CD8-positive, alpha-beta memory T cell (primary cell): ENCODE data around the gene GABRE. TPM values are rescaled to one million over a fixed set of nuclear protein-coding genes. Genes with fewer than 3 reads are reported as not detected.

ENCODE experiments used
- CTCF ChIA-PET: fragments of 350-600 bp; sonication (Branson Sonifier 250); formaldehyde crosslinking; loops from one replicate; lab custom pipeline; 2021; ENCODE audit warnings: antibody characterized with exemption; lab: Charles Lee
- POLR2A ChIA-PET: fragments of 350-600 bp; sonication (Branson Sonifier 250); formaldehyde crosslinking; loops from one replicate; lab custom pipeline; 2021; ENCODE audit warnings: antibody characterized with exemption; lab: Charles Lee
- DNase-seq, 5 donors: peaks; one replicate each; pipeline versions ENCODE4 v3.0.0 to v3.0.0-alpha.2; 2020 to 2022; ENCODE audit warnings: mixed read lengths in 1 of 5
- H3K27ac ChIP-seq: one replicate; pipeline ENCODE4 v1.7.0; 2013; ENCODE audit warnings: low read depth, mild to moderate bottlenecking, low read length, moderate library complexity
- H3K27me3 ChIP-seq: 2 replicates; pipeline ENCODE4 v1.7.0; 2013; ENCODE audit warnings: low read length, mild to moderate bottlenecking; ENCODE audit not compliant: insufficient read depth, poor library complexity, severe bottlenecking
- H3K36me3 ChIP-seq: 2 replicates; pipeline ENCODE4 v1.7.0; 2013; ENCODE audit warnings: mild to moderate bottlenecking, low read length, moderate library complexity; ENCODE audit not compliant: insufficient read depth
- H3K4me1 ChIP-seq: 2 replicates; pipeline ENCODE4 v1.7.0; 2013; ENCODE audit warnings: mild to moderate bottlenecking, low read length, moderate library complexity; ENCODE audit not compliant: insufficient read depth
- H3K4me3 ChIP-seq: 2 replicates; pipeline ENCODE4 v1.7.0; 2013; ENCODE audit warnings: mild to moderate bottlenecking, low read length
- H3K9me3 ChIP-seq: 2 replicates; pipeline ENCODE4 v1.7.0; 2013; ENCODE audit warnings: mild to moderate bottlenecking, low read length
- H3K27ac Mint-ChIP-seq, 8 donors: one replicate each; pipeline ENCODE4 v1.8.0; 2020 to 2021; ENCODE audit warnings: mixed read lengths in 8 of 8, mild to moderate bottlenecking in 6 of 8, inconsistent platforms in 3 of 8, moderate library complexity in 3 of 8
- H3K27me3 Mint-ChIP-seq, 2 donors: one replicate each; pipeline ENCODE4 v1.8.0; 2020 to 2021; ENCODE audit warnings: mixed read lengths in 2 of 2, mild to moderate bottlenecking in 1 of 2, moderate library complexity in 1 of 2
- H3K36me3 Mint-ChIP-seq, 3 donors: one replicate each; pipeline ENCODE4 v1.8.0; 2020 to 2021; ENCODE audit warnings: mixed read lengths in 3 of 3, inconsistent platforms in 1 of 3, mild to moderate bottlenecking in 1 of 3
- H3K4me1 Mint-ChIP-seq, 3 donors: one replicate each; pipeline ENCODE4 v1.8.0; 2020 to 2021; ENCODE audit warnings: mixed read lengths in 3 of 3, inconsistent platforms in 1 of 3, mild to moderate bottlenecking in 1 of 3
- H3K4me3 Mint-ChIP-seq, 7 donors: one replicate each; pipeline ENCODE4 v1.8.0; 2020 to 2021; ENCODE audit warnings: mixed read lengths in 7 of 7, mild to moderate bottlenecking in 6 of 7, moderate library complexity in 4 of 7, inconsistent platforms in 2 of 7
- H3K9me3 Mint-ChIP-seq, 5 donors: one replicate each; pipeline ENCODE4 v1.8.0; 2020 to 2022; ENCODE audit warnings: mixed read lengths in 5 of 5, mild to moderate bottlenecking in 3 of 5, moderate library complexity in 2 of 5, inconsistent platforms in 1 of 5
- polyA plus RNA-seq: library from polyadenylated mRNA; unstranded; fragments of 300-500 nt; fragmentation: Illumina TruSeq; gene quantifications from one replicate; pipeline ENCODE4 v1.2.3, GENCODE V29; 2021
- total RNA-seq, 2 experiments: library from RNA; stranded (reverse); gene quantifications; one replicate each; pipeline ENCODE4 v1.2.3, GENCODE V29; 2021

GABRE gene
- total and polyA plus RNA-seq, 3 experiments from 2014 or later: not detected

- no peaks in the 10 kb centered on the region for H3K4me1 Mint-ChIP-seq
- H3K27me3 Mint-ChIP-seq: peaks cover 0 to 4% of the 10 kb centered on the region in 2 donors
- H3K27me3 ChIP-seq: no peaks in the 10 kb centered on the region
- no peak overlapping the region for H3K4me3 Mint-ChIP-seq
- no peaks in the 10 kb centered on the region for H3K36me3 ChIP-seq
- ChIA-PET POLR2A (no interaction called here), CTCF (no interaction called here)
- H3K4me1 ChIP-seq: no peaks in the 10 kb centered on the region
- no peak overlapping the region for H3K4me3 ChIP-seq
- no peaks in the 10 kb centered on the region for H3K36me3 Mint-ChIP-seq
- H3K27ac Mint-ChIP-seq: no peak overlapping the region
- no peaks in the 10 kb centered on the region for H3K9me3 ChIP-seq
- no peak overlapping the region for H3K27ac ChIP-seq
- DNase-seq: no peak
- no peaks in the 10 kb centered on the region for H3K9me3 Mint-ChIP-seq
Measured at GRCh38 chrX:151962034-151962433, 12.4 kb downstream of the GABRE start.

- no peak overlapping the region for H3K27ac ChIP-seq
- peaks cover 0 to 4% of the 10 kb centered on the region in 2 donors for H3K27me3 Mint-ChIP-seq
- no peaks in the 10 kb centered on the region for H3K4me1 ChIP-seq
- no peak for DNase-seq
- H3K4me3 ChIP-seq: no peak overlapping the region
- no peaks in the 10 kb centered on the region for H3K36me3 ChIP-seq
- POLR2A ChIA-PET: no interaction called here
- H3K27me3 ChIP-seq: no peaks in the 10 kb centered on the region
- H3K36me3 Mint-ChIP-seq: no peaks in the 10 kb centered on the region
- peaks cover 0 to 3% (median 0%) of the 10 kb centered on the region in 5 donors for H3K9me3 Mint-ChIP-seq
- CTCF ChIA-PET: no interaction called here
- no peaks in the 10 kb centered on the region for H3K4me1 Mint-ChIP-seq
- H3K27ac Mint-ChIP-seq: no peak overlapping the region
- H3K4me3 Mint-ChIP-seq: no peak overlapping the region
- H3K9me3 ChIP-seq: no peaks in the 10 kb centered on the region
Measured at GRCh38 chrX:151958101-151958500, 16.4 kb downstream of the GABRE start.

GRCh38 chrX:151954730-151955129 is 19.7 kb downstream of the GABRE start:
- Mint-ChIP-seq H3K27ac (no peak overlapping the region), H3K27me3 (peaks cover 0 to 5% of the 10 kb centered on the region in 2 donors), H3K9me3 (peaks cover 0 to 3% (median 0%) of the 10 kb centered on the region in 5 donors), H3K36me3 (no peaks in the 10 kb centered on the region), H3K4me3 (no peak overlapping the region), H3K4me1 (no peaks in the 10 kb centered on the region)
- Histone ChIP-seq H3K4me3 (no peak overlapping the region), H3K9me3 (no peaks in the 10 kb centered on the region), H3K36me3 (no peaks in the 10 kb centered on the region), H3K4me1 (no peaks in the 10 kb centered on the region), H3K27me3 (no peaks in the 10 kb centered on the region), H3K27ac (no peak overlapping the region)
- no peak for DNase-seq
- POLR2A ChIA-PET: no interaction called here
- CTCF ChIA-PET: no interaction called here

- Histone ChIP-seq H3K27me3 (no peaks in the 10 kb centered on the region), H3K9me3 (no peaks in the 10 kb centered on the region), H3K27ac (no peak overlapping the region), H3K4me3 (no peak overlapping the region), H3K36me3 (no peaks in the 10 kb centered on the region), H3K4me1 (no peaks in the 10 kb centered on the region)
- no peaks in the 10 kb centered on the region for H3K36me3 Mint-ChIP-seq
- DNase-seq: no peak
- no peaks in the 10 kb centered on the region for H3K9me3 Mint-ChIP-seq
- ChIA-PET POLR2A (no interaction called here), CTCF (no interaction called here)
- no peak overlapping the region for H3K27ac Mint-ChIP-seq
- peaks cover 0 to 6% of the 10 kb centered on the region in 2 donors for H3K27me3 Mint-ChIP-seq
- no peak overlapping the region for H3K4me3 Mint-ChIP-seq
- H3K4me1 Mint-ChIP-seq: no peaks in the 10 kb centered on the region
Measured at GRCh38 chrX:151938172-151938571, 36.3 kb downstream of the GABRE start.

DNA sequence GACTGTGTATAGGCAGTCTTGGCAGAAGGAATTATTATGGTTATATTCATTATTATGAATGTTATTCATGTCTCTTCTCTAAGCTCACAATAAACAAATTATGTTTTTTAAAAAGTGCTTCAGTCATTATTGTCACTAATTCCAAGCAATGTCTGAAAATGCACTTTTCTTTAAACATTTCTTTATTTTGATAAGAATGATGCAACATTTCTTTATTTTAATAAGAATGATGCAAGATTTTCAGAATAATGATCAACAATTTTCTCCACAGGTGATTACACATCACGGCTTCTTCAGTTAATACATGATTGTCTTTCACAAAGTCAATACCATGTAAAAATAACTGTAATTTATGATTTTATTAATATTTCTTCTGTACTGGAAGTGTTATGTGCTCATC is 39.1 kb downstream of the GABRE start:
- H3K4me1 ChIP-seq: no peaks in the 10 kb centered on the region
- H3K9me3 ChIP-seq: no peaks in the 10 kb centered on the region
- no peak overlapping the region for H3K4me3 ChIP-seq
- Mint-ChIP-seq H3K9me3 (no peaks in the 10 kb centered on the region), H3K27ac (no peak overlapping the region), H3K4me1 (no peaks in the 10 kb centered on the region), H3K4me3 (no peak overlapping the region), H3K27me3 (peaks cover 0 to 1% of the 10 kb centered on the region in 2 donors), H3K36me3 (no peaks in the 10 kb centered on the region)
- no peaks in the 10 kb centered on the region for H3K36me3 ChIP-seq
- H3K27ac ChIP-seq: no peak overlapping the region
- DNase-seq: no peak
- ChIA-PET POLR2A (no interaction called here), CTCF (no interaction called here)
- H3K27me3 ChIP-seq: no peaks in the 10 kb centered on the region

DNA sequence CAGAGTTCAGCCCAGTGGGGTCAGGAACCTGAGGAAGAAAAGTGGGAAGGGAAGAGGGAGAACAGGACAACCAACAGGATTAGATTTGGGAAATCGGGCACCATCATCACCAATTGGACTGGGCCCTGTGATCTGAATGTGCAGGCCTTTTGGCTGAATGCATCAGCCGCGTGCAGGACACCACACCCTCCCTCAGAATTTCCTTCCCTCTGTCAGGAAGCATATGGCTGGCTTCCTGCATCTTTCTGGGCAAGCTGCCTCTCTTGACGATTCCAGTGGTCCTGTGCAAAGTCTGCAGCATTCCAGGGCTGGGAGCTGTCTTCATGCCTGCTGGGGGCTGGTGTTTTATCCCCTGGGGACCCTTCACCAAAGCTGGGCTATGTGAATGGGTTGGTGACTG is 45.4 kb downstream of the GABRE start:
- H3K4me3 Mint-ChIP-seq: no peak overlapping the region

GRCh38 chrX:151923648-151924047 is 50.8 kb downstream of the GABRE start:
- H3K27me3 ChIP-seq: no peaks in the 10 kb centered on the region
- CTCF ChIA-PET: no interaction called here
- H3K4me1 Mint-ChIP-seq: no peaks in the 10 kb centered on the region
- H3K27me3 Mint-ChIP-seq: peaks cover 0 to 5% of the 10 kb centered on the region in 2 donors
- DNase-seq: no peak
- POLR2A ChIA-PET: no interaction called here
- no peak overlapping the region for H3K27ac Mint-ChIP-seq
- no peaks in the 10 kb centered on the region for H3K36me3 ChIP-seq
- H3K9me3 ChIP-seq: no peaks in the 10 kb centered on the region
- H3K4me3 ChIP-seq: no peak overlapping the region
- no peaks in the 10 kb centered on the region for H3K4me1 ChIP-seq
- no peak overlapping the region for H3K27ac ChIP-seq
- H3K36me3 Mint-ChIP-seq: no peaks in the 10 kb centered on the region
- no peaks in the 10 kb centered on the region for H3K9me3 Mint-ChIP-seq
- no peak overlapping the region for H3K4me3 Mint-ChIP-seq

More for the DNA sequence above, 45.4 kb downstream of the GABRE start:
- Histone ChIP-seq H3K9me3 (no peaks in the 10 kb centered on the region), H3K4me1 (no peaks in the 10 kb centered on the region), H3K4me3 (no peak overlapping the region), H3K36me3 (no peaks in the 10 kb centered on the region), H3K27ac (no peak overlapping the region), H3K27me3 (no peaks in the 10 kb centered on the region)
- Mint-ChIP-seq H3K9me3 (no peaks in the 10 kb centered on the region), H3K27ac (no peak overlapping the region), H3K36me3 (no peaks in the 10 kb centered on the region), H3K27me3 (peaks cover 0 to 6% of the 10 kb centered on the region in 2 donors), H3K4me1 (no peaks in the 10 kb centered on the region)
- ChIA-PET CTCF (no interaction called here), POLR2A (no interaction called here)
- no peak for DNase-seq

GRCh38 chrX:151922692-151923091 is 51.8 kb downstream of the GABRE start:
- H3K4me1 ChIP-seq: no peaks in the 10 kb centered on the region
- CTCF ChIA-PET: no interaction called here
- H3K27ac ChIP-seq: no peak overlapping the region
- Mint-ChIP-seq H3K9me3 (no peaks in the 10 kb centered on the region), H3K27me3 (peaks cover 0 to 5% of the 10 kb centered on the region in 2 donors), H3K36me3 (no peaks in the 10 kb centered on the region), H3K27ac (no peak overlapping the region), H3K4me3 (no peak overlapping the region), H3K4me1 (no peaks in the 10 kb centered on the region)
- H3K36me3 ChIP-seq: no peaks in the 10 kb centered on the region
- no peak overlapping the region for H3K4me3 ChIP-seq
- POLR2A ChIA-PET: no interaction called here
- H3K9me3 ChIP-seq: no peaks in the 10 kb centered on the region
- no peaks in the 10 kb centered on the region for H3K27me3 ChIP-seq
- DNase-seq: no peak

DNA sequence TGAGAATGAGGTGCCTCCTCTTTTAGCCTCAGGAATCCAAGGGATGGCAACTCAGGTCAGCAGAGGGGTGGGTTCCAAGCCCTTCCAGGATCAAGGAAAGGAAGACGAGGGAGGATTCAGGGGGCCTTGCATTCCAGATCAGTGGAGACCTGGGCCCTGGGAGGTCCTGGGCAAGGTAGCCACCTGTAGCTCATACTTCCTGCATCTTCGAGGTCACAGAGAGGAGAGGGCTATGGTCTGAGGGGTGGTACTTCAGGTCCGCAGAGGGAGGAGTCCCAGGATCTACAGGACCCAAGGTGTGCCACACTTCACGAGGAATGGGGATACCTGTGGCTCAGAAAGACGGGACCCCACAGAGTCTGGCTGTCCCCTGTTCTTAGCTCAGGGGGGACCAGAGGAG is 52.6 kb downstream of the GABRE start:
- Histone ChIP-seq H3K4me3 (no peak overlapping the region), H3K36me3 (no peaks in the 10 kb centered on the region), H3K27ac (no peak overlapping the region), H3K9me3 (no peaks in the 10 kb centered on the region), H3K4me1 (no peaks in the 10 kb centered on the region), H3K27me3 (no peaks in the 10 kb centered on the region)
- DNase-seq: no peak
- Mint-ChIP-seq H3K9me3 (no peaks in the 10 kb centered on the region), H3K4me3 (no peak overlapping the region), H3K27me3 (peaks cover 0 to 3% of the 10 kb centered on the region in 2 donors), H3K27ac (no peak overlapping the region), H3K4me1 (no peaks in the 10 kb centered on the region), H3K36me3 (no peaks in the 10 kb centered on the region)
- CTCF ChIA-PET: no interaction called here
- POLR2A ChIA-PET: no interaction called here
